ENCODE data around the gene UBR7. TPM values are rescaled to one million over a fixed set of nuclear protein-coding genes. Genes with fewer than 3 reads are reported as not detected.

Gene UBR7
- total RNA-seq, 1 donor = 20.6 TPM

GRCh38 chr14:93228550-93228949 lies 21.5 kb downstream of the UBR7 start:
- Histone ChIP-seq H3K9me3 (ENCODE audit: low read depth, low read length) (no peaks in the 10 kb centered on the region), H3K27me3 (ENCODE audit: insufficient read depth, low read length) (no peaks in the 10 kb centered on the region), H3K4me2 (ENCODE audit: insufficient read depth, low read length) (no peak overlapping the region), H4K20me1 (ENCODE audit: insufficient read depth, low read length) (no peaks in the 10 kb centered on the region), H3K4me3 (ENCODE audit: insufficient read depth, low read length) (no peak overlapping the region), H3K36me3 (ENCODE audit: insufficient read depth, low read length) (peaks cover 23% of the 10 kb centered on the region), H3K4me1 (ENCODE audit: insufficient read depth, low read length) (no peaks in the 10 kb centered on the region), H3K79me2 (ENCODE audit: insufficient read depth, low read length) (no peaks in the 10 kb centered on the region), H3K27ac (ENCODE audit: low read depth, low read length) (no peak overlapping the region), H2AFZ (ENCODE audit: low read length) (no peak overlapping the region)
- no peak for TF ChIP-seq CTCF (IDR thresholded peaks at IDR 0.05; ENCODE audit: extremely low read depth, low read depth, low read length)
- DNase-seq (ENCODE audit: insufficient read length, low spot score, missing footprints) = no peak

GRCh38 chr14:93230539-93230938 lies 23.5 kb downstream of the UBR7 start:
- Histone ChIP-seq H3K27ac (ENCODE audit: low read depth, low read length) (no peak overlapping the region), H2AFZ (ENCODE audit: low read length) (no peak overlapping the region), H3K36me3 (ENCODE audit: insufficient read depth, low read length) (peaks cover 17% of the 10 kb centered on the region), H3K4me3 (ENCODE audit: insufficient read depth, low read length) (peak overlapping the region; percentile 65), H4K20me1 (ENCODE audit: insufficient read depth, low read length) (no peaks in the 10 kb centered on the region), H3K4me1 (ENCODE audit: insufficient read depth, low read length) (peaks cover 9% of the 10 kb centered on the region), H3K27me3 (ENCODE audit: insufficient read depth, low read length) (no peaks in the 10 kb centered on the region), H3K9me3 (ENCODE audit: low read depth, low read length) (no peaks in the 10 kb centered on the region), H3K79me2 (ENCODE audit: insufficient read depth, low read length) (no peaks in the 10 kb centered on the region), H3K4me2 (ENCODE audit: insufficient read depth, low read length) (peak overlapping the region; percentile 78)
- no peak for TF ChIP-seq CTCF (IDR thresholded peaks at IDR 0.05; ENCODE audit: extremely low read depth, low read depth, low read length)
- peak; percentile 53 for DNase-seq (ENCODE audit: insufficient read length, low spot score, missing footprints)

- Histone ChIP-seq H3K4me2 (ENCODE audit: insufficient read depth, low read length) (peak overlapping the region; percentile 78), H2AFZ (ENCODE audit: low read length) (peak overlapping the region; percentile 81)
- peak; percentile 88 for DNase-seq (ENCODE audit: insufficient read length, low spot score, missing footprints)
These were observed 24.3 kb downstream of the UBR7 start for GRCh38 chr14:93231129-93231979.

More at GRCh38 chr14:93231129-93231979, 24.3 kb downstream of the UBR7 start:
- peaks cover 9% of the 10 kb centered on the region for H3K4me1 ChIP-seq (ENCODE audit: insufficient read depth, low read length)
- H3K9me3 ChIP-seq (ENCODE audit: low read depth, low read length) = no peaks in the 10 kb centered on the region
- H3K79me2 ChIP-seq (ENCODE audit: insufficient read depth, low read length) = no peaks in the 10 kb centered on the region
- peak overlapping the region; percentile 42 for H3K27ac ChIP-seq (ENCODE audit: low read depth, low read length)
- H3K27me3 ChIP-seq (ENCODE audit: insufficient read depth, low read length) = no peaks in the 10 kb centered on the region
- H3K36me3 ChIP-seq (ENCODE audit: insufficient read depth, low read length) = peaks cover 17% of the 10 kb centered on the region
- peak overlapping the region; percentile 65 for H3K4me3 ChIP-seq (ENCODE audit: insufficient read depth, low read length)
- H4K20me1 ChIP-seq (ENCODE audit: insufficient read depth, low read length) = no peaks in the 10 kb centered on the region
- TF ChIP-seq CTCF (IDR thresholded peaks at IDR 0.05; ENCODE audit: extremely low read depth, low read depth, low read length) = no peak
